DOHH2 (cell line): ENCODE results near the gene SPCS1.

Experiments used
- CTCF ChIP-seq: fragments of 200-600 bp; sonication (generic); IDR thresholded peaks from one replicate; pipeline ENCODE4 v1.5.1; 2014; ENCODE audit warnings: antibody characterized with exemption, mild to moderate bottlenecking, low read depth, low read length; ENCODE audit not compliant: poor library complexity, severe bottlenecking
- EZH2phosphoT487 ChIP-seq: fragments of 200-600 bp; sonication (generic); IDR thresholded peaks from 2 replicates; pipeline ENCODE4 v1.6.1; 2017; ENCODE audit warnings: borderline replicate concordance, mild to moderate bottlenecking, antibody characterized with exemption, low read length, moderate library complexity, mixed read lengths

- TF ChIP-seq CTCF (no peak), EZH2phosphoT487 (no peak)
Observed at GRCh38 chr3:52697632-52697965, 8.3 kb upstream of the SPCS1 start.
